GM23248 (cell line): ENCODE measurements around the gene PLCB1.

ENCODE experiments used
- EZH2 ChIP-seq: fragments of 200-600 bp; sonication (generic); IDR thresholded peaks from 2 replicates; pipeline ENCODE4 v1.6.1; 2018; ENCODE audit warnings: antibody characterized with exemption, mild to moderate bottlenecking; ENCODE audit not compliant: insufficient read depth, poor library complexity, severe bottlenecking
- EZH2phosphoT487 ChIP-seq: fragments of 200-600 bp; sonication (generic); IDR thresholded peaks from 2 replicates; pipeline ENCODE4 v1.6.1; 2018; ENCODE audit warnings: antibody characterized with exemption, moderate library complexity, mild to moderate bottlenecking, low read depth; ENCODE audit not compliant: insufficient read depth

GRCh38 chr20:8344631-8345030 is 212.6 kb downstream of the PLCB1 start:
- no peak for TF ChIP-seq EZH2phosphoT487
- TF ChIP-seq EZH2, result no peak
